Measurements from ENCODE around the gene CFAP20. TPM values are rescaled to one million over a fixed set of nuclear protein-coding genes. Genes with fewer than 3 reads are reported as not detected.

The CFAP20 gene
- 10 to 100 TPM; 13.3 to 39.5 (median 31.5) TPM for polyA plus RNA-seq

DNA sequence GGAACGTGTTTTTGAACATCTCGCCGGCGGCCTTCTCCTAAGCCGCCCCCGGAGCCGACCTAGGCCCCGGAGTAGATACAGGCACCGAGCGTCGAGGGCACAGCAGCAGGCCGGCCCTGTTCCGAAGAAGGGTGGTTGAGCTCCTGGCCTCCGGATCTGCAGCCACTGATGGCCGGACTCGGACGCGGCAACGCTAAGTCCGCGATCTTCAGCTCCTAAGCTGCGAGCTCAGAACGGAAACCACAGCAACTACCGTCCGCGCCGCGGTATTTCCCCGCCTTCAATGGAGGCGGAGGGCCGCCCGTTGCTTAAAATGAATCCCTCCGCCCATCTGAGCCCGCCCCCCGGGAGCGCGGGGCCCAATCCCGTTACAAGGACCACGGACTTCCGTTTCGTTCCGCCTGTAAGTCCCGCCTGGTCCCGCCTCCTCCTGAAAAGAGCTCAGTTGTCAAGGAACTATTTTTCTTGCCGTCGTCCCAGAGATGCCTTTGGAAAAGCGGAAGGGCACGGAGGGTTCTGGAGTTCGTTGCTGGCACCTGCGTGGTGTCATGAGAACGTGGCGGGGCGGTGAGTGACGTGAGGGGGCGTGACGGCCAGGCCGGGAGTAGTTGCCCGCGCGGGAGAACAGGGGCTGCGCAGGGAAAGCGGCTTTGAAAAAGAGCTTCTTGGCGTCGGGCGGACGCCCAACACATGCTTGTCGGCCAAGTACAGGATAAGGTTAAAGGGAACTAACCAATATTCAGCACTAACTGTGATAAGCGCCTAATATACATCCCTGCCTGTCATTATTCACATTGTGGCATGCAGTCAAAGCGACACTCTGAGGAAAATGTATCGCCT, at the start of gene CFAP20:
TSS of gene CFAP20 (minus strand) at position 285 of the 840 bp plus-strand sequence. CDS start at position 19, 266 bp downstream.
- 1 to 2% (median 2%) methylated on average over 70 of the region's 70 CpGs for WGBS, 3 donors
- H3K27ac ChIP-seq (ENCODE audit: low read depth, low read length) = peak within 1 kb of the TSS; percentile 6

- H3K27ac ChIP-seq (ENCODE audit: low read depth, low read length) = no peak overlapping the region
- WGBS, 3 donors = 86 to 88% (median 88%) methylated on average over 1 of the region's 1 CpG
These were observed 48.2 kb upstream of the CFAP20 start for GRCh38 chr16:58177353-58177710.

- 89 to 92% (median 91%) methylated on average over 5 of the region's 5 CpGs for WGBS, 3 donors
- H3K27ac ChIP-seq (ENCODE audit: low read depth, low read length) = no peak overlapping the region
These were observed 47.6 kb upstream of the CFAP20 start for GRCh38 chr16:58176608-58177352.

GRCh38 chr16:58170223-58170622, 41.0 kb upstream of the CFAP20 start:
- no peak overlapping the region for H3K27ac ChIP-seq (ENCODE audit: low read depth, low read length)
- WGBS, 3 donors = 98 to 100% (median 98%) methylated on average over 2 of the region's 2 CpGs

DNA sequence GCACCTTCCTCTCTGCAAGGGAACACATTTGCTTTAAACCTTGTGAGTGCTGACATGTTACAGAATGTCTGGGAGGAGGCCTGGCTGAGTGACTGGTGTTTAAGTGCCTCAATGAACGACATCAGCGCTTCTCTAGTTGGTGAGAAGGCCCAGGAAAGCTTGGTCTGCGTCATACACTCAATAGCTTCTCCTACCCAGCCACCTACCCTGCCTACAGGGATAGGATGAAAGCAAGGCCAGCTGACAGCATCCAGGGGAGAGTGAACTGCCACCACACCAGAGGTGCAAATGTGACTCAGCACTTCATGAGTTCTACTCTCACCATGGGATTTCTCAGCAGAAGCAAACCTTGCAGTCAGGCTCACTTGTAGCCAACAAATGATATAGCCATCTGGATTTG, 31.7 kb upstream of the CFAP20 start:
- 78 to 91% (median 87%) methylated on average over 3 of the region's 3 CpGs for WGBS, 3 donors
- no peak overlapping the region for H3K27ac ChIP-seq (ENCODE audit: low read depth, low read length)

GRCh38 chr16:58158725-58159124, 29.5 kb upstream of the CFAP20 start:
- WGBS, 3 donors = 73 to 90% (median 78%) methylated on average over 3 of the region's 3 CpGs

DNA sequence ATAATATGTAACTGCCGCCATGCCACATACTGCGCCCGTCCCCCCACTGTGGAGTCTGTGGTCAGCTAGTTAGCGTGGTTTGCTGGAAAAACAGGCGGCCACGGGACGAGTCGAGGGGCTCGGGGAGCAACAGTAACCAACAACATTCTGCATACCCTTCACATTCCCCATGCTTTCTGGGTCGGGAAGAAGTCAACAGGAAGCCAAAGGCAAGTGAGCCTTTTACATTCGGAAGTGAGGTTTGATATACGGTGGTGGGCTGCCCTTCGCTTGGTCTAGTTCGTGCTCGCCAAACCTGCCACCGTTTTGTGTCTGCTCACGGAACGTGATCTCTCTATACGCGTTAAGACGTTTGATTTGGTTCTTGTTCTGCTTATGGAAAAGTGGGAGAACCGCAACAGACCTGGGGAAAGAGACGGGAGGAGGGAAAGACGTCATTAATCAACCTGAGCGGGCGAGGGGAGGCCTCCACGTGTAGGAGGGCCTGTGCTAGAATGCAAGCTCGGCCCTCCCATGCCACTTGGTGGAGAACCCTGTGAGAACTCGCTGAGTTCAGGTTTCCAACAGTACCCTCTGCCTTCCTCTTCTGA, 28.9 kb upstream of the CFAP20 start:
- H3K27ac ChIP-seq (ENCODE audit: low read depth, low read length) = no peak overlapping the region
- 78 to 83% (median 82%) methylated on average over 29 of the region's 29 CpGs for WGBS, 3 donors

More at GRCh38 chr16:58158725-58159124, 29.5 kb upstream of the CFAP20 start:
- H3K27ac ChIP-seq (ENCODE audit: low read depth, low read length) = no peak overlapping the region

GRCh38 chr16:58157239-58157638, 28.1 kb upstream of the CFAP20 start:
- H3K27ac ChIP-seq (ENCODE audit: low read depth, low read length) = no peak overlapping the region
- 85 to 95% (median 87%) methylated on average over 2 of the region's 2 CpGs for WGBS, 3 donors

GRCh38 chr16:58155839-58156238, 26.7 kb upstream of the CFAP20 start:
- 43 to 55% (median 51%) methylated on average over 2 of the region's 2 CpGs for WGBS, 3 donors
- H3K27ac ChIP-seq (ENCODE audit: low read depth, low read length) = no peak overlapping the region

DNA sequence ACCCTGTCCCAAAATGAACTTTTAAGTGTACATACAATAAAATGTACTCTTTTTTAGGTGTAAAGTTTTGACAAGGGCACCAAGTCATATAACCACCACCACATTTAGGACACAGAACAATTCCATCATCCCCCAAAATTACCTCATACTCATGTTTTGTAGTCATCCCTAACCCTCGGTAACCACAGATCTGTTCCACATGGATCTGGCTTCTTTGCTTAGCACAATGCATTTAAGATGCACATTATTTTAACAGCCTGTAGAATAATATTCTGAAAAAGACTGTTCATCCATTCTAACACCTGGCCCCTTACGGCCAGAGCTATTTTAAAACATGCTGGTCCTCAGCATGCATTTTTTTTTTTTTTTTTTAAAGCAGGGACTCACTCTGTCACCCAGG, 25.2 kb upstream of the CFAP20 start:
- H3K27ac ChIP-seq (ENCODE audit: low read depth, low read length) = no peak overlapping the region
- WGBS, 3 donors = 83 to 89% (median 86%) methylated on average over 2 of the region's 2 CpGs

- no peak overlapping the region for H3K27ac ChIP-seq (ENCODE audit: low read depth, low read length)
- WGBS, 3 donors = 80 to 87% (median 86%) methylated on average over 8 of the region's 8 CpGs
These were observed 23.2 kb upstream of the CFAP20 start for GRCh38 chr16:58152246-58152868.

GRCh38 chr16:58148526-58148925, 19.3 kb upstream of the CFAP20 start:
- WGBS, 3 donors = 77 to 87% (median 86%) methylated on average over 1 of the region's 1 CpG
- H3K27ac ChIP-seq (ENCODE audit: low read depth, low read length) = no peak overlapping the region

DNA sequence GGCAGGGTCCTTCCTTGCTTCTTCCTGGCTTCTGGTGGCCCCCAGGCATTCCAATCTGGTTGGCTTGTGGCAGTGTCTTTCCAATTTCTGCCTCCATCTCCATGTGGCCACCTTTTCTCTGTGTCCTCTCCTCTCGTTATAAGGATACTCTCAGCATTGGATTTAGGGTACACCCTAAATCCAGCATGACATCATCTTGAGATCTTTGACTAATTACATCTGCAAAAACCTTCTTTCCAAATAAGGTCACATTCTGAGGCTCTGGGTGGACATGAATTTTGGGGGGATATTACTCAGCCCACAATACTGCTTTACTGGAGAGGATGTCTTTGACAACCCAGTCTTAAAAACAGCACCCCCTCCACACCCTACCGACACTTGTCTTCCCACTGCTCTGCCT, 18.9 kb upstream of the CFAP20 start:
- H3K27ac ChIP-seq (ENCODE audit: low read depth, low read length) = no peak overlapping the region
- WGBS, 3 donors = 92 to 96% (median 95%) methylated on average over 2 of the region's 2 CpGs

DNA sequence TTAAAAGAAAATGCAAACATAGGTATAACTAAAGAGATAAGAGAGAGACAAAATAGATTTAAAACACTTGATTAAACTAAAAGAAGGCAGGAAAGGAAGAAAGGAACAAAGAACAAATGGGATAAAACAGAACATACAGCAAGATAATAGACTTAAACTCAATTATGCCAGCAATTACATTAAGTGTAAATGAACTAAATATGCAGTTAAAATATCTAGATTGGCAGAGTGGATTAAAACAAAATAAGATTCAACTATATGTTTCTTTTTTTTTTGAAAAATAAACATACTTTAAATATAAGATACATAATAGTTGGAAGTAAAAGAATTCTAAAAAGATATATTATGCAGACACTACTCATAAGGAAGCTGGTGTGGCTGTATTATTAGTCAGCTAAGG, 9.7 kb upstream of the CFAP20 start:
- no peak overlapping the region for H3K27ac ChIP-seq (ENCODE audit: low read depth, low read length)

DNA sequence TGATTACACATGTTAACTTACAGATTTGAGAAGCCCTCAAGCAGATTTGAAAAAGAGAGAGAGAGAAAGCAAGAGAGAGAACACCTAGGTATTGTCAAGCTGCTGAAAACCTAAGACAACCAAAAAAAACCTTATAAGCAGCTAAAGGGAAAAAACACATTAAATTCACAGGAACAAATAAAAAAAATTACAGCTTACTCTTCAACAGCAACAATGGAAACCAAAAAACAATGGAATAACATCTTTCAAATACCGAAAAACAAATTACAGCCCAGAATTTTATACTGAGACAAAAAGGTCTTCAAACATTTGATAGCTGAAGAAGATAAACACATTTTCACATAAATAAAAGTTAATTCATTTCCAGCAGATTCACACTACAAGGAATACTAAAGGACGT, 8.4 kb upstream of the CFAP20 start:
- 89 to 95% (median 92%) methylated on average over 2 of the region's 2 CpGs for WGBS, 3 donors
- H3K27ac ChIP-seq (ENCODE audit: low read depth, low read length) = no peak overlapping the region

- WGBS, 3 donors = 0 to 3% (median 1%) methylated on average over 12 to 25 of the region's 25 CpGs
- H3K27ac ChIP-seq (ENCODE audit: low read depth, low read length) = peak overlapping the region; percentile 6
These were observed 477 bp downstream of the CFAP20 start for GRCh38 chr16:58128711-58129096.

DNA sequence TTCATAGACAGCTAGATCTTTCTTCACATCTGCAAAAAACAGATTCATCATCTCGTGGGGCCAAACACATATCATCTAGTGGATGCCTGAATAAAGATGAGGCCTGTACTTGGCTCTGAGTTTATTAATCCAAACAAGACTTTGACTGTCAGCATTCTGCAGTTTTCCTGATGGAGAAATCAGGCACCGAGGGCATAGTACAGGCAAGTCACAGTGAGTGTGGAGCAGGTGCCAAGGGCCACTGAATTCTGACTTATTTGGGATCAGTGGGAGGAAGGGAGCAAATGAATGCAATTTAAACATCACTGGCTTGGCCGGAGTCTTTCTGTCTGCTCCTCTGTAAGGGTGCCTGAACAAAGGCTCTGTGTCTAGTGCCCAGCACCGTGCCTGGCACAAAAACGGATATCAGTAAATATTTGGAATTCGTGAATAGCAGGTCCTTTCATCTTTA, 975 bp downstream of the CFAP20 start:
- WGBS, 3 donors = 3 to 5% (median 3%) methylated on average over 6 of the region's 6 CpGs
- H3K27ac ChIP-seq (ENCODE audit: low read depth, low read length) = no peak overlapping the region

GRCh38 chr16:58127634-58128033, 1.5 kb downstream of the CFAP20 start:
- no peak overlapping the region for H3K27ac ChIP-seq (ENCODE audit: low read depth, low read length)
- 12 to 23% (median 19%) methylated on average over 4 of the region's 4 CpGs for WGBS, 3 donors

- WGBS, 3 donors = 5 to 14% (median 13%) methylated on average over 7 of the region's 7 CpGs
- no peak overlapping the region for H3K27ac ChIP-seq (ENCODE audit: low read depth, low read length)
These were observed 2.1 kb downstream of the CFAP20 start for GRCh38 chr16:58127033-58127556.
